GM19099 (cell line): ENCODE results near the gene EPHA7.

Experiments
- POLR2A ChIP-seq: IDR thresholded peaks from 3 replicates; pipeline ENCODE4 v1.6.1; 2011; ENCODE audit warnings: low read depth; ENCODE audit not compliant: insufficient read length; ENCODE audit errors: extremely low read depth

EPHA7 gene

GRCh38 chr6:93366506-93366905, 52.9 kb downstream of the EPHA7 start:
- TF ChIP-seq POLR2A, result no peak

GRCh38 chr6:93365445-93365844, 53.9 kb downstream of the EPHA7 start:
- no peak for TF ChIP-seq POLR2A

- TF ChIP-seq POLR2A, result no peak
Measured at GRCh38 chr6:93358435-93358834, 60.9 kb downstream of the EPHA7 start.

- TF ChIP-seq POLR2A, result no peak
Measured at GRCh38 chr6:93352604-93353003, 66.8 kb downstream of the EPHA7 start.

- no peak for TF ChIP-seq POLR2A
Measured at GRCh38 chr6:93351222-93351621, 68.1 kb downstream of the EPHA7 start.

- no peak for TF ChIP-seq POLR2A
Measured at GRCh38 chr6:93350774-93351173, 68.6 kb downstream of the EPHA7 start.

- TF ChIP-seq POLR2A, result no peak
Measured at GRCh38 chr6:93344333-93344835, 75.0 kb downstream of the EPHA7 start.

- no peak for TF ChIP-seq POLR2A
Measured at GRCh38 chr6:93343476-93343875, 75.9 kb downstream of the EPHA7 start.

- no peak for TF ChIP-seq POLR2A
Measured at GRCh38 chr6:93341900-93342613, 77.3 kb downstream of the EPHA7 start.

- TF ChIP-seq POLR2A, result no peak
Measured at GRCh38 chr6:93337772-93338394, 81.5 kb downstream of the EPHA7 start.

- no peak for TF ChIP-seq POLR2A
Measured at GRCh38 chr6:93337014-93337413, 82.3 kb downstream of the EPHA7 start.

GRCh38 chr6:93329301-93330000, 89.9 kb downstream of the EPHA7 start:
- TF ChIP-seq POLR2A, result no peak

GRCh38 chr6:93327857-93328256, 91.5 kb downstream of the EPHA7 start:
- TF ChIP-seq POLR2A, result no peak

- TF ChIP-seq POLR2A, result no peak
Measured at GRCh38 chr6:93325761-93326160, 93.6 kb downstream of the EPHA7 start.

GRCh38 chr6:93323630-93324029, 95.7 kb downstream of the EPHA7 start:
- TF ChIP-seq POLR2A, result no peak

GRCh38 chr6:93322651-93323050, 96.7 kb downstream of the EPHA7 start:
- no peak for TF ChIP-seq POLR2A

GRCh38 chr6:93319304-93319703, 100.1 kb downstream of the EPHA7 start:
- no peak for TF ChIP-seq POLR2A

- no peak for TF ChIP-seq POLR2A
Measured at GRCh38 chr6:93318121-93318520, 101.2 kb downstream of the EPHA7 start.
